WTC11 (cell line): Measurements from ENCODE around the gene PRPF31. TPM values are rescaled to one million over a fixed set of nuclear protein-coding genes. Genes with fewer than 3 reads are reported as not detected.

Experiments used
- ATAC-seq: fragments of 200-7000 bp; cut with Tn5 transposase; 2 replicates; pipeline ENCODE4 v1.10.0; 2021; ENCODE audit warnings: mild to moderate bottlenecking, moderate library complexity
- CTCF ChIA-PET: fragments of 300-600 bp; sonication (Branson Sonifier 250); formaldehyde crosslinking; loops from one replicate; lab custom pipeline; 2021; ENCODE audit warnings: antibody characterized with exemption; lab: Charles Lee
- POLR2A ChIA-PET: fragments of 350-600 bp; sonication (Branson Sonifier 250); formaldehyde crosslinking; loops from one replicate; lab custom pipeline; 2021; ENCODE audit warnings: antibody characterized with exemption; lab: Charles Lee
- DNase-seq: peaks from one replicate; pipeline ENCODE4 v3.0.0; 2021; ENCODE audit warnings: low spot score
- H3K27ac Mint-ChIP-seq: 2 replicates; pipeline ENCODE4 v1.8.0; 2021; ENCODE audit warnings: mixed read lengths
- H3K27me3 Mint-ChIP-seq: 2 replicates; pipeline ENCODE4 v1.8.0; 2021; ENCODE audit warnings: low read depth, mild to moderate bottlenecking, moderate library complexity, mixed read lengths
- H3K36me3 Mint-ChIP-seq: 2 replicates; pipeline ENCODE4 v1.8.0; 2021; ENCODE audit warnings: mixed read lengths
- H3K4me1 Mint-ChIP-seq: 2 replicates; pipeline ENCODE4 v1.8.0; 2022; ENCODE audit warnings: mixed read lengths
- H3K4me3 Mint-ChIP-seq: 2 replicates; pipeline ENCODE4 v1.8.0; 2021; ENCODE audit warnings: mild to moderate bottlenecking, moderate library complexity, mixed read lengths
- H3K9me3 Mint-ChIP-seq: 2 replicates; pipeline ENCODE4 v1.8.0; 2021; ENCODE audit warnings: mixed read lengths
- ATF1 ChIP-seq: sonication (generic); formaldehyde crosslinking; IDR thresholded peaks from 2 replicates; pipeline ENCODE4 v1.8.1; 2023; ENCODE audit warnings: mild to moderate bottlenecking, moderate library complexity, missing genetic modification reagents
- CREB1 ChIP-seq: sonication (generic); formaldehyde crosslinking; IDR thresholded peaks from 2 replicates; pipeline ENCODE4 v1.8.0; 2023; ENCODE audit warnings: mild to moderate bottlenecking, missing genetic modification reagents
- EMX1 ChIP-seq: fragments of 250-450 bp; sonication (Bioruptor Pico); IDR thresholded peaks from 2 replicates; pipeline ENCODE4 v1.8.0; 2021; ENCODE audit warnings: mild to moderate bottlenecking
- GABPB1 ChIP-seq: sonication (generic); formaldehyde crosslinking; IDR thresholded peaks from 2 replicates; pipeline ENCODE4 v1.8.1; 2023; ENCODE audit warnings: mild to moderate bottlenecking, missing genetic modification reagents
- GTF2I ChIP-seq: fragments of 250-450 bp; sonication (Bioruptor Pico); conservative IDR thresholded peaks from 2 replicates; pipeline ENCODE4 v1.4.0; 2021; ENCODE audit warnings: mild to moderate bottlenecking
- IRF2 ChIP-seq: sonication (generic); formaldehyde crosslinking; IDR thresholded peaks from 2 replicates; pipeline ENCODE4 v1.8.0; 2022; ENCODE audit warnings: low read depth, missing genetic modification reagents, borderline replicate concordance
- NFYB ChIP-seq: sonication (generic); formaldehyde crosslinking; conservative IDR thresholded peaks from 2 replicates; pipeline ENCODE4 v1.8.0; 2022; ENCODE audit warnings: low read depth, missing genetic modification reagents
- NR1H2 ChIP-seq: sonication (generic); formaldehyde crosslinking; IDR thresholded peaks from 2 replicates; pipeline ENCODE4 v1.9.0; 2021; ENCODE audit warnings: mild to moderate bottlenecking, moderate library complexity, missing genetic modification reagents
- NR2C2 ChIP-seq: sonication (generic); formaldehyde crosslinking; IDR thresholded peaks from 2 replicates; pipeline ENCODE4 v1.8.0; 2022; ENCODE audit warnings: mild to moderate bottlenecking, missing genetic modification reagents
- SMAD3 ChIP-seq: sonication (generic); formaldehyde crosslinking; IDR thresholded peaks from 2 replicates; pipeline ENCODE4 v1.8.0; 2022; ENCODE audit warnings: missing genetic modification reagents, mild to moderate bottlenecking, borderline replicate concordance
- SMAD4 ChIP-seq: sonication (generic); formaldehyde crosslinking; IDR thresholded peaks from 2 replicates; pipeline ENCODE4 v1.8.0; 2022; ENCODE audit warnings: mild to moderate bottlenecking, missing genetic modification reagents
- SOX15 ChIP-seq: fragments of 250-450 bp; sonication (Bioruptor Pico); IDR thresholded peaks from 2 replicates; pipeline ENCODE4 v1.9.0; 2021; ENCODE audit warnings: mild to moderate bottlenecking
- TCF7 ChIP-seq: sonication (generic); formaldehyde crosslinking; IDR thresholded peaks from 2 replicates; pipeline ENCODE4 v1.8.0; 2022; ENCODE audit warnings: mild to moderate bottlenecking, low read depth, missing genetic modification reagents, moderate library complexity
- TEAD1 ChIP-seq: sonication (generic); formaldehyde crosslinking; IDR thresholded peaks from 2 replicates; pipeline ENCODE4 v1.8.0; 2022; ENCODE audit warnings: mild to moderate bottlenecking, missing genetic modification reagents
- TEAD4 ChIP-seq: sonication (generic); formaldehyde crosslinking; IDR thresholded peaks from 2 replicates; pipeline ENCODE4 v1.8.0; 2022; ENCODE audit warnings: mild to moderate bottlenecking, missing genetic modification reagents
- TP53 ChIP-seq: sonication (generic); formaldehyde crosslinking; IDR thresholded peaks from 2 replicates; pipeline ENCODE4 v1.8.1; 2023; ENCODE audit warnings: mild to moderate bottlenecking, missing genetic modification reagents
- ZNF138 ChIP-seq: sonication (generic); formaldehyde crosslinking; conservative IDR thresholded peaks from 2 replicates; pipeline ENCODE4 v1.8.1; 2022; ENCODE audit warnings: mild to moderate bottlenecking, moderate library complexity, missing genetic modification reagents
- ZNF423 ChIP-seq: fragments of 250-450 bp; sonication (Bioruptor Pico); IDR thresholded peaks from 2 replicates; pipeline ENCODE4 v2.1.2; 2022; ENCODE audit warnings: mild to moderate bottlenecking, moderate library complexity
- total RNA-seq: library from RNA; stranded (reverse); gene quantifications from 3 replicates; pipeline ENCODE4 v1.2.3, GENCODE V29; 2021
- TF ChIP-seq, protein P1 (sequence below): sonication (generic); formaldehyde crosslinking; IDR thresholded peaks from 2 replicates; pipeline ENCODE4 v1.8.0; 2022; ENCODE audit warnings: mild to moderate bottlenecking, missing genetic modification reagents
- TF ChIP-seq, protein P2 (sequence below): sonication (generic); formaldehyde crosslinking; IDR thresholded peaks from 2 replicates; pipeline ENCODE4 v1.8.1; 2023; ENCODE audit warnings: mild to moderate bottlenecking, missing genetic modification reagents, borderline replicate concordance
- TF ChIP-seq, protein P3 (sequence below): sonication (generic); formaldehyde crosslinking; conservative IDR thresholded peaks from 2 replicates; pipeline ENCODE4 v1.8.1; 2022; ENCODE audit warnings: mild to moderate bottlenecking, missing genetic modification reagents

PRPF31 gene
- total RNA-seq, 1 experiment from 2014 or later: 92.8 TPM

DNA sequence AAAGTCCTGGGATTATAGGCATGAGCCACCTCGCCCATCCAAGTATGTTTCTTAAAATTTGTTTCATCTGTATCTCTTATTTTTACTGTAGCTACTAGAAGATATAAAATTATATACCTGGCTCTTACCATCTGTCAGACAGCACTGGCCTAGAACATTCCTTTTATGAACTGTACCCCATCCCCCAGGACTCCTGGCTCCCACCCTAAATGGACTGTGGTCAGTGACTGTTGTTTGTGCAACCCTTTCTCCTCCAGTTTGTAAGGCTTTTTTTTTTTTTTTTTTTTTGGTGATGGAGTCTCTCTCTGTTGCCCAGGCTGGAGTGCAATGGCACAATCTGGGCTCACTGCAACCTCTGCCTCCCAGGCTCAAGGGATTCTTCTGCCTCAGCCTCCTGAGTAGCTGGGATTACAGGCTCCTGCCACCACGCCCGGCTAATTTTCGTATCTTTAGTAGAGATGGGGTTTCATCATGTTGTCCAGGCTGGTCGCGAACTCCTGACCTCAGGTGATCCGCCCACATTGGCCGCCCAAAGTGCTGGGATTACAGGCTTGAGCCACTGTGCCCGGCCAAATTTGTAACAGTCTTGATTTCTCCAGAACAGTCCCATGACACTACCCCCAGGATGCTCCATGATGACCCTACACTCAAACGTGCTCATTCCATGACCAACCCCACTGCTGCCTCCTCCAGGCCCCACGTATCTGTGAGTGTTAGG lies 10.4 kb upstream of the PRPF31 start:
- ATAC-seq: no peak
- Mint-ChIP-seq H3K4me3 (peak overlapping the region; percentile 14; the same call in 1 of the 2 replicates), H3K36me3 (peaks cover 41% of the 10 kb centered on the region), H3K27me3 (no peaks in the 10 kb centered on the region; the same call in 1 of the 2 replicates), H3K9me3 (no peaks in the 10 kb centered on the region), H3K27ac (no peak overlapping the region), H3K4me1 (peaks cover 3% of the 10 kb centered on the region)
- POLR2A ChIA-PET: interaction anchor here (3.4 kb wide), 1 partner anchor 10 kb away, joined by 10 read pairs; the partner anchor contains the start of genes PRPF31 and TFPT
- no peak for DNase-seq
- CTCF ChIA-PET: no interaction called here
- TF ChIP-seq ZNF138 (CRISPR knock-in tag) (no peak), EMX1 (CRISPR knock-in tag) (no peak), SMAD3 (CRISPR knock-in tag) (no peak), IRF2 (CRISPR knock-in tag) (no peak), TEAD4 (CRISPR knock-in tag) (no peak), SMAD4 (CRISPR knock-in tag) (no peak), TCF7 (CRISPR knock-in tag) (no peak)
- TF ChIP-seq, protein P1, sequence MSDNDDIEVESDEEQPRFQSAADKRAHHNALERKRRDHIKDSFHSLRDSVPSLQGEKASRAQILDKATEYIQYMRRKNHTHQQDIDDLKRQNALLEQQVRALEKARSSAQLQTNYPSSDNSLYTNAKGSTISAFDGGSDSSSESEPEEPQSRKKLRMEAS: no peak
- TF ChIP-seq, all 79 proteins: peak for 0

DNA sequence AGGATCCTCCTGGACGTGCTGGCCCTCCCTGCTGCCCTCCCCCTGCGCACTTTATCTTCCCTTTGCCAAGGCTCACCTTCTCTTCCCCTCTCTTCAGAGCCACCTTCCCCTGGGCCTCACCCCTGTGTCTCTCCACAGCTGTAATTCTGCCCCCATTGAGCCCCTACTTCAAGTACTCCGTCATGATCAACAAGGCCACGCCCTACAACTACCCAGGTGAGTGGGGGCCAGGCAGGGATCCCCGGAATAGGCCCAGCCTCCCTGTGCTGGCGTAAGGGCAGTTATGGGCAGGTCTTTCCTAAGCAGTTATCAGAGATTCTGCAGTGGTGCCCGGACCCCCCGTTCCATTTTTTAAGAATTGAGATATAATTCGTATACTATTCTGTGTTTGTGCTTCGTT lies 9.8 kb upstream of the PRPF31 start:
- H3K36me3 Mint-ChIP-seq: peaks cover 46% of the 10 kb centered on the region
- no peak overlapping the region for H3K27ac Mint-ChIP-seq
- H3K27me3 Mint-ChIP-seq: no peaks in the 10 kb centered on the region; the same call in 1 of the 2 replicates
- TF ChIP-seq ATF1 (no peak), GABPB1 (CRISPR knock-in tag) (no peak), ZNF138 (CRISPR knock-in tag) (no peak), IRF2 (CRISPR knock-in tag) (no peak), GTF2I (CRISPR knock-in tag) (no peak), SOX15 (CRISPR knock-in tag) (no peak), ZNF423 (CRISPR knock-in tag) (no peak), TEAD1 (no peak), NFYB (CRISPR knock-in tag) (no peak), NR1H2 (CRISPR knock-in tag) (no peak), CREB1 (CRISPR knock-in tag) (no peak), TP53 (no peak), NR2C2 (no peak)
- TF ChIP-seq, protein P2, sequence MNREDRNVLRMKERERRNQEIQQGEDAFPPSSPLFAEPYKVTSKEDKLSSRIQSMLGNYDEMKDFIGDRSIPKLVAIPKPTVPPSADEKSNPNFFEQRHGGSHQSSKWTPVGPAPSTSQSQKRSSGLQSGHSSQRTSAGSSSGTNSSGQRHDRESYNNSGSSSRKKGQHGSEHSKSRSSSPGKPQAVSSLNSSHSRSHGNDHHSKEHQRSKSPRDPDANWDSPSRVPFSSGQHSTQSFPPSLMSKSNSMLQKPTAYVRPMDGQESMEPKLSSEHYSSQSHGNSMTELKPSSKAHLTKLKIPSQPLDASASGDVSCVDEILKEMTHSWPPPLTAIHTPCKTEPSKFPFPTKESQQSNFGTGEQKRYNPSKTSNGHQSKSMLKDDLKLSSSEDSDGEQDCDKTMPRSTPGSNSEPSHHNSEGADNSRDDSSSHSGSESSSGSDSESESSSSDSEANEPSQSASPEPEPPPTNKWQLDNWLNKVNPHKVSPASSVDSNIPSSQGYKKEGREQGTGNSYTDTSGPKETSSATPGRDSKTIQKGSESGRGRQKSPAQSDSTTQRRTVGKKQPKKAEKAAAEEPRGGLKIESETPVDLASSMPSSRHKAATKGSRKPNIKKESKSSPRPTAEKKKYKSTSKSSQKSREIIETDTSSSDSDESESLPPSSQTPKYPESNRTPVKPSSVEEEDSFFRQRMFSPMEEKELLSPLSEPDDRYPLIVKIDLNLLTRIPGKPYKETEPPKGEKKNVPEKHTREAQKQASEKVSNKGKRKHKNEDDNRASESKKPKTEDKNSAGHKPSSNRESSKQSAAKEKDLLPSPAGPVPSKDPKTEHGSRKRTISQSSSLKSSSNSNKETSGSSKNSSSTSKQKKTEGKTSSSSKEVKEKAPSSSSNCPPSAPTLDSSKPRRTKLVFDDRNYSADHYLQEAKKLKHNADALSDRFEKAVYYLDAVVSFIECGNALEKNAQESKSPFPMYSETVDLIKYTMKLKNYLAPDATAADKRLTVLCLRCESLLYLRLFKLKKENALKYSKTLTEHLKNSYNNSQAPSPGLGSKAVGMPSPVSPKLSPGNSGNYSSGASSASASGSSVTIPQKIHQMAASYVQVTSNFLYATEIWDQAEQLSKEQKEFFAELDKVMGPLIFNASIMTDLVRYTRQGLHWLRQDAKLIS (CRISPR knock-in tag): no peak
- TF ChIP-seq, protein P3, sequence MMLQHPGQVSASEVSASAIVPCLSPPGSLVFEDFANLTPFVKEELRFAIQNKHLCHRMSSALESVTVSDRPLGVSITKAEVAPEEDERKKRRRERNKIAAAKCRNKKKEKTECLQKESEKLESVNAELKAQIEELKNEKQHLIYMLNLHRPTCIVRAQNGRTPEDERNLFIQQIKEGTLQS (CRISPR knock-in tag): no peak
- ATAC-seq: no peak
- no peak overlapping the region for H3K4me3 Mint-ChIP-seq
- peaks cover 3% of the 10 kb centered on the region for H3K4me1 Mint-ChIP-seq
- no peak for DNase-seq
- CTCF ChIA-PET: no interaction called here
- POLR2A ChIA-PET: no interaction called here
- no peaks in the 10 kb centered on the region for H3K9me3 Mint-ChIP-seq
